HG02884 (cell line): ENCODE results near the gene IL11RA.
"Not testable (repeated sequence)": the region's sequence is repeated elsewhere in the genome, so short reads cannot be mapped to it uniquely, and the experiment has no call there.

Experiments used
- ATAC-seq: cut with Tn5 transposase; IDR thresholded peaks from one replicate; pipeline ENCODE4 v1.9.1; 2021; ENCODE audit warnings: mild to moderate bottlenecking, moderate library complexity; ENCODE audit not compliant: unreplicated experiment

Gene IL11RA

GRCh38 chr9:34628656-34629490 is 23.1 kb upstream of the IL11RA start, which contains the start of gene ARID3C:
Gene ARID3C, minus strand, starts transcription at chr9:34629066. Its CDS starts 1,052 bp downstream, at chr9:34628014.
- no peak for ATAC-seq

GRCh38 chr9:34629491-34629808 is 22.5 kb upstream of the IL11RA start:
- no peak for ATAC-seq

- ATAC-seq: no peak
These were observed 21.4 kb upstream of the IL11RA start for GRCh38 chr9:34630402-34631154.

DNA sequence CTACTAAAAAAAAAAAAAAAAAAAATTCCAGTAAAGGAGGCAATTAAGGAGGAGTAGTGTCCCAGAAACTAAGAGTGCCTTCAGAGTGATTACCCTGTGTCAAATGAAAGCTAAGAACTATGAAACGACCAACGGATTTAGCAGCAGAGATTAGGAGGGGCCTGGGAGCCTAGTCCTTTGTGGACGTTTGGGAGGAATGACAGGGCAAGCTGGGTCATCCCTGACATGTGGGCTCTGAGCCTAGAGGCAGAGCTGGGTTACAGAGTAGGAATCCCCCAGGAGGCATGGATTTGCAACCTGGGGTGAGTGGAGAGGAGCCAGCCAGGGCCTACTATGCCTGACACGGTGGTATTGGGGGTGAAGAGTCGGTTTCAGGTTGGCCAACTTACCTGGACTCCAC is 18.8 kb upstream of the IL11RA start:
- no peak for ATAC-seq

- no peak for ATAC-seq
These were observed 18.0 kb upstream of the IL11RA start for GRCh38 chr9:34633851-34634550.

DNA sequence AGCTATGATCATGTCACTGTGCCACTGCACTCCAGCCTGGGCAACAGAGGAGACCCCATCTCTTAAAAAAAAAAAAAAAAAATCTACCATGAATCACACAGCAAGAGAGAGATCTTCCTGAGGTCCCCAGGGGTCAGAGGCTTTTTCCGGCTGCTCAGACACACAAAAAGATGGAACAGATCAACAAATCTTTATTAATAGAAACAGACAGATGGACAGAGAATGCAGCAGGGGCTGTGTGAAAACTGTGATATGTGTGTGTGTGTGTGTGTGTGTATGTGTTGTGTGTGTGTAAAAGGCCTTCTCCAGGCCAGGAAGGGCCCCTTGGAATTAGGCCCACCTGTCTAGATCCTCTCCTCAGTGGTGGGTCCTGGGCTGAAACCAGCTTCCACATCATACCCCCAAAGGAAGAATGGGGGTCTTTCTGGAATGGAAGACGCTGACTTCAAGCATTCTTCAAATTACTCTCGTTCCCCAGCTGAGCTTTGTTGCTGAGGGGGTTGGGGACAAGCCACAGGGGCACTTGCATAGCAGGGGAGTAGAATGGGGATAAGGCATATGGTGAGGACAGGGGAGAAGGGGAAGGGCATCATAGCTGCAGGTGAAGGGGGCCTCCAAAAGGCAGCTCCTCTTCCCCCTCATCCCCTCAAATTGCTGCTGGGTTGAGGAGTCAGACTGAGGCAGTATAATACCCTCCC is 17.3 kb upstream of the IL11RA start:
- ATAC-seq: no peak

DNA sequence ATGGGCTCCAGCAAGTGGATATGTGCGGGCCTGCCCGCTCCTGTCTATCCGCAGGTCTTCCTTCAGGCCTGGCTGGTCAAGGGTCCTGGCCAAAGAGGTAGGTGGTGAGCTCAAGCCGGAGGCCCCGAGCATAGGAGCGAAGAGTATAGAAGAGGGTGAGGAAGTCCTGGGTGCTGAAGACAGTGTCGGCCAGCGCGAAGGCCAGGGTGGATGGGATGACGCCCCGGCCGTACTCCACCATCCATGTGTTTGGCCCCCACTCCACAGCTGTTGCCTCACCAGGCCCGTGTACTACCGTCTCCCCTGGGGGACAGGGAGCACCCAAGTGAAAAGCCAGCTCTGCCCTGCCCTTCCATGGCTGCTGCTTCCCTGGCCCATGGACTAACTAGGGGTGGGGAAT is 16.4 kb upstream of the IL11RA start:
- ATAC-seq: no peak

- ATAC-seq: no peak
These were observed 15.1 kb upstream of the IL11RA start for GRCh38 chr9:34636791-34637355.

DNA sequence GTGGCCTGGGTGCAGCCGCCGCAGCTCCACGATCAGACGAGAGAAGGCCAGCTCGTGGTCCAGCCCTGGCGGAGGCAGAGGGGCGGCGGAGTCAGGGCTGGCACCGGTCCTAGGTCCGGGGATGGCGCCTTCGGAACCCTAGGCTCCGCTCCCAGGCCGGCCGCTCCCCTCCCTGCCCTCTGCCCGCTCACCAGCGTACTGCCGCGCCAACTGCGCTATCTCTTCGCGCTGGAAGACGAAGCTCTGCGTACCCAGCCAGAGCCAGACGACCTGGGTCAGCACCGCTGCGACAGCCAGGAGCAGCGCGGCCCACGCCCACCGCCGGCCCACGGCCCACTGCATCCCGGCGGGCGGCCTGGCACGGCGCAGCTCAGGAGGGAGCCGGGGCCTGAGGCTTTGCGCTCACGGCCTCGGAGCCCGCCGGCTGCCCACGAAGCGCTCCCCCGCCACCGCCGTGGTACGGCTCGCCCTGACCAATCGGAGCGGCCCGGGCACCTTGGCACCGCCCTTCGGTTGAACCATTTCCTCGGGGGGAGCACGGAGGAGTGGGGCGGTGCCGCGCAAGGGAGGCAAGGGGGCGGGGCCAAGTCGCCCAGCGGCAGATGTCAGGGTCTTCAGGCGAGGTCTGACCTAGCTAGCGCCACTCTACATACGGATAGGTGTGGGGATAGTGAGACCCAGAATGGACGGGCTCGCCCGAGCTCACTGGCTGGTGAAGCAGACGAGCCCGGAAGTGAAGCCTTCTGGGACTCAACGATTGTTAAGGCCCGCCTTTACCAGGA is 14.4 kb upstream of the IL11RA start, which contains the start of gene SIGMAR1:
Gene SIGMAR1, minus strand, starts transcription at position 432 of the 782 bp plus-strand sequence. Its CDS starts 90 bp downstream, at position 342.
- ATAC-seq: peak; percentile 91

DNA sequence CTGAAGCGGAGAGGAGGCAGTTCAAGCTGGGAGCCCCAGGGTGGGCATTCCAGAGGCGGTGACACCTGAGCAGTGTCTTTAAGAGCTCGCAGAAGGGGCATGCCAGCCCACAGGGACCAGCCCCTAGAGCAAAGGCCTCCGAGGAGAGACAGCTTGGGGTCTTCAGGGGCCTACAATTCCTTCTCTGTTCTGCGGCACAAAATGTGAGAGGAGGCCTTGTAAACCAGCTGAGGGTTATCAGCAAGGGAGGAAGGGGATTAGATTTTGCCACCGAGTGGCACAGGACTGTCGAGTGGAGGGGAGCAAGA is 13.9 kb upstream of the IL11RA start:
- no peak for ATAC-seq

- ATAC-seq: not testable (repeated sequence)
These were observed 12.7 kb upstream of the IL11RA start for GRCh38 chr9:34639322-34639721.

DNA sequence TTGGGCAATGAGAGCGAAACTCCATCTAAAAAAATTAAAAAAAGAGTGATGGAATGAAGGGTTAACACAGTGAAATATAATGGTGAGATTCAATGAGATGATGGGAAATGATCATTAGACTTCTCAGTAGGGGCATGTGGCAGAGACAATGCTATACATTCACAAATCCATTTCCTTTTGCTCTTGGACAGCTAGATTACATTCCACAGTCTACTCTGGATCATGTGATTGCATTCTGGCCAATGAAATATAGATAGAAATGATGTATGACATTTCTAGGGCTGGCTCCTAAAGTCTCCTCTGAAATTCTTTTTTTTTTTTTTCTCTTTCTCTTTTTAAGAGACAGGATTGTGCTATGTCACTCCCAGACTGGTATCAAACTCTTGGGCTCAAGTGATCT is 9.3 kb upstream of the IL11RA start:
- ATAC-seq: no peak

GRCh38 chr9:34644766-34645314 is 7.1 kb upstream of the IL11RA start:
- ATAC-seq: no peak

GRCh38 chr9:34646211-34647083 is 5.5 kb upstream of the IL11RA start, which contains the start of gene GALT:
Gene GALT, plus strand, starts transcription at chr9:34646675. Its CDS starts 30 bp downstream, at chr9:34646705.
- peak; percentile 87 for ATAC-seq

GRCh38 chr9:34647084-34647403 is 4.9 kb upstream of the IL11RA start:
- no peak for ATAC-seq

DNA sequence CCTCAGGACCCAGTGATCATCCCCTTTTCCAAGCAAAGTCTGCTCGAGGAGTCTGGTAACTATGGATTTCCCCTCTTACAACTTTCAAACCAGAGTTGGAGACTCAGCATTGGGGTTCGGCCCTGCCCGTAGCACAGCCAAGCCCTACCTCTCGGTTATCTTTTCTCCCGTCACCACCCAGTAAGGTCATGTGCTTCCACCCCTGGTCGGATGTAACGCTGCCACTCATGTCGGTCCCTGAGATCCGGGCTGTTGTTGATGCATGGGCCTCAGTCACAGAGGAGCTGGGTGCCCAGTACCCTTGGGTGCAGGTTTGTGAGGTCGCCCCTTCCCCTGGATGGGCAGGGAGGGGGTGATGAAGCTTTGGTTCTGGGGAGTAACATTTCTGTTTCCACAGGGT is 4.3 kb upstream of the IL11RA start:
- ATAC-seq: no peak

DNA sequence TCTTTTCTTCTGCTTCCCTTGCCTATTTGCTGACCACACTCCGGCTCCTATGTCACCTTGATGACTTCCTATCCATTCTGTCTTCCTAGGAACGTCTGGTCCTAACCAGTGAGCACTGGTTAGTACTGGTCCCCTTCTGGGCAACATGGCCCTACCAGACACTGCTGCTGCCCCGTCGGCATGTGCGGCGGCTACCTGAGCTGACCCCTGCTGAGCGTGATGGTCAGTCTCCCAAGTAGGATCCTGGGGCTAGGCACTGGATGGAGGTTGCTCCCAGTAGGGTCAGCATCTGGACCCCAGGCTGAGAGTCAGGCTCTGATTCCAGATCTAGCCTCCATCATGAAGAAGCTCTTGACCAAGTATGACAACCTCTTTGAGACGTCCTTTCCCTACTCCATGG is 3.3 kb upstream of the IL11RA start:
- ATAC-seq: no peak

GRCh38 chr9:34650816-34651215 is 1.2 kb upstream of the IL11RA start:
- ATAC-seq: no peak

DNA sequence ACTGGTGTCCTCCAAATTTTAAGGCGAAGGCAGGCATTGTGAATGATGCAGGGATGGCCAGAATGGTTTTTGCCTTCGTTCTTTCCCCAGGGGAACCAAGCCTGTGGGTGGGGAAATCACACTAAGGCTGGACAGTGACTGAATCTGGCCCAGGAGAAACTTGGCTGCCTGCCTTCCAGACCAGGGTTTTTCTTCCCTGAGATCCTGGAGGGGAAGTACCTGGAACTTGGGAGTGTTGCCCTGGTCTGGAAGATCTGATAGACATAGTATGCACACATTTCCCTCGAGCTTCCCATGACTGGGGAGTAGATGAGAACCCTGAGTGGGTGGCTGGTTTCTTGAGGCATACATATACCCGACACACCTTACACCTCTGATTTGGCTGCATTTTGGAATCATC is 664 bp upstream of the IL11RA start:
- ATAC-seq: no peak
